MM.1S (cell line): ENCODE data around the gene ZIM2.

Source experiments
- DNase-seq: peaks from one replicate; pipeline ENCODE4 v3.0.0-alpha.2; 2015
- H2AFZ ChIP-seq: fragments of 300-600 bp; sonication (generic); 2 replicates; pipeline ENCODE4 v1.6.0; 2016; ENCODE audit warnings: antibody characterized with exemption, low read length
- H3F3A ChIP-seq: fragments of 300-600 bp; sonication (generic); 2 replicates; pipeline ENCODE4 v1.6.1; 2016; ENCODE audit warnings: mild to moderate bottlenecking, antibody characterized with exemption, low read length, moderate library complexity, mixed read lengths; ENCODE audit not compliant: insufficient read depth
- H3K27ac ChIP-seq: fragments of 300-600 bp; sonication (generic); 2 replicates; pipeline ENCODE4 v1.5.1; 2016; ENCODE audit warnings: mild to moderate bottlenecking, low read length
- H3K27me3 ChIP-seq: fragments of 300-600 bp; sonication (generic); replicated peaks from 2 replicates; pipeline ENCODE4 v1.6.0; 2016; ENCODE audit warnings: low read length; ENCODE audit not compliant: insufficient read depth
- H3K36me3 ChIP-seq: fragments of 300-600 bp; sonication (generic); replicated peaks from 2 replicates; pipeline ENCODE4 v1.6.1; 2016; ENCODE audit warnings: mild to moderate bottlenecking, low read length, mixed read lengths; ENCODE audit not compliant: insufficient read depth
- H3K4me1 ChIP-seq: fragments of 300-600 bp; sonication (generic); 2 replicates; pipeline ENCODE4 v1.6.1; 2016; ENCODE audit warnings: low read length, mixed read lengths
- H3K4me2 ChIP-seq: fragments of 300-600 bp; sonication (generic); 2 replicates; pipeline ENCODE4 v1.6.0; 2016; ENCODE audit warnings: low read depth, low read length
- H3K4me3 ChIP-seq: fragments of 300-600 bp; sonication (generic); 2 replicates; pipeline ENCODE4 v1.5.1; 2016; ENCODE audit warnings: low read length, mixed read lengths
- H3K79me2 ChIP-seq: fragments of 300-600 bp; sonication (generic); 2 replicates; pipeline ENCODE4 v1.6.1; 2016; ENCODE audit warnings: mixed run types, low read length, mixed read lengths
- H3K9ac ChIP-seq: fragments of 300-600 bp; sonication (generic); 2 replicates; pipeline ENCODE4 v1.6.1; 2016; ENCODE audit warnings: low read length, mixed read lengths
- H3K9me2 ChIP-seq: fragments of 300-600 bp; sonication (generic); replicated peaks from 2 replicates; pipeline ENCODE4 v1.6.1; 2016; ENCODE audit warnings: mild to moderate bottlenecking, low read length, mixed read lengths; ENCODE audit not compliant: insufficient read depth
- H3K9me3 ChIP-seq: fragments of 300-600 bp; sonication (generic); replicated peaks from 2 replicates; pipeline ENCODE4 v1.6.1; 2016; ENCODE audit warnings: mild to moderate bottlenecking, low read length, mixed read lengths; ENCODE audit not compliant: insufficient read depth
- H4K20me1 ChIP-seq: fragments of 300-600 bp; sonication (generic); 2 replicates; pipeline ENCODE4 v1.6.1; 2016; ENCODE audit warnings: mild to moderate bottlenecking, low read length, moderate library complexity, mixed read lengths; ENCODE audit not compliant: insufficient read depth
- CTCF ChIP-seq: fragments of 300-600 bp; sonication (generic); IDR thresholded peaks from 2 replicates; pipeline ENCODE4 v1.5.1; 2016; ENCODE audit warnings: antibody characterized with exemption, low read length, mixed read lengths
- EZH2 ChIP-seq: fragments of 300-600 bp; sonication (generic); optimal IDR thresholded peaks from 2 replicates; pipeline ENCODE3; 2017; ENCODE audit warnings: low read depth, mild to moderate bottlenecking, antibody characterized with exemption, low read length, mixed read lengths
- EZH2phosphoT487 ChIP-seq: fragments of 300-600 bp; sonication (generic); IDR thresholded peaks from 2 replicates; pipeline ENCODE4 v1.6.1; 2018; ENCODE audit warnings: antibody characterized with exemption, low read length

Gene ZIM2

GRCh38 chr19:56823417-56823816 lies 17.1 kb downstream of the ZIM2 start:
- DNase-seq: no peak
- Histone ChIP-seq H3K4me3 (no peak overlapping the region), H3K9me3 (no peaks in the 10 kb centered on the region), H4K20me1 (no peaks in the 10 kb centered on the region), H3K27me3 (no peaks in the 10 kb centered on the region), H3K9ac (no peak overlapping the region), H3K79me2 (no peaks in the 10 kb centered on the region), H2AFZ (no peak overlapping the region), H3F3A (no peaks in the 10 kb centered on the region), H3K27ac (no peak overlapping the region), H3K4me2 (no peak overlapping the region), H3K4me1 (no peaks in the 10 kb centered on the region), H3K36me3 (no peaks in the 10 kb centered on the region), H3K9me2 (no peaks in the 10 kb centered on the region)
- TF ChIP-seq EZH2phosphoT487 (no peak), CTCF (no peak), EZH2 (no peak)

GRCh38 chr19:56822755-56823154 lies 17.8 kb downstream of the ZIM2 start:
- H2AFZ ChIP-seq: no peak overlapping the region
- no peaks in the 10 kb centered on the region for H3F3A ChIP-seq
- H3K4me3 ChIP-seq: no peak overlapping the region
- no peak overlapping the region for H3K9ac ChIP-seq
- no peaks in the 10 kb centered on the region for H3K4me1 ChIP-seq
- no peak overlapping the region for H3K27ac ChIP-seq
- H3K9me3 ChIP-seq: no peaks in the 10 kb centered on the region
- H4K20me1 ChIP-seq: no peaks in the 10 kb centered on the region
- H3K9me2 ChIP-seq: no peaks in the 10 kb centered on the region
- no peak overlapping the region for H3K4me2 ChIP-seq
- TF ChIP-seq EZH2phosphoT487: no peak
- no peak for TF ChIP-seq EZH2
- no peak for TF ChIP-seq CTCF
- no peak for DNase-seq
- H3K36me3 ChIP-seq: no peaks in the 10 kb centered on the region
- no peaks in the 10 kb centered on the region for H3K79me2 ChIP-seq
- H3K27me3 ChIP-seq: no peaks in the 10 kb centered on the region

GRCh38 chr19:56821675-56822074 lies 18.9 kb downstream of the ZIM2 start:
- Histone ChIP-seq H3K9ac (no peak overlapping the region), H3K27me3 (no peaks in the 10 kb centered on the region), H2AFZ (no peak overlapping the region), H3K36me3 (no peaks in the 10 kb centered on the region), H3K4me1 (no peaks in the 10 kb centered on the region), H3K27ac (no peak overlapping the region), H3K4me3 (no peak overlapping the region), H3K9me2 (no peaks in the 10 kb centered on the region), H4K20me1 (no peaks in the 10 kb centered on the region), H3K79me2 (no peaks in the 10 kb centered on the region), H3K4me2 (no peak overlapping the region), H3F3A (no peaks in the 10 kb centered on the region), H3K9me3 (no peaks in the 10 kb centered on the region)
- no peak for TF ChIP-seq EZH2
- TF ChIP-seq EZH2phosphoT487: no peak
- no peak for TF ChIP-seq CTCF
- no peak for DNase-seq
